ENCODE measurements around the gene WBP1.

- TF ChIP-seq CTCF (conservative IDR thresholded peaks at IDR 0.05; ENCODE audit: low read depth, low read length), result no peak
- TF ChIP-seq EZH2 (IDR thresholded peaks at IDR 0.05; ENCODE audit: low read length, unreplicated experiment), result no peak
- TF ChIP-seq EZH2phosphoT487 (IDR thresholded peaks at IDR 0.05; ENCODE audit: borderline replicate concordance, low read length), result no peak
Observed at GRCh38 chr2:74454654-74455511, 3.4 kb upstream of the WBP1 start, which contains the start of gene INO80B.

Measured in PC-3 (cell line).